T-cell (primary cell): Measurements from ENCODE around the gene RNU2-63P. TPM values are rescaled to one million over a fixed set of nuclear protein-coding genes. Genes with fewer than 3 reads are reported as not detected.

Experiments
- ATAC-seq, 4 experiments: fragments of 200-7000 bp in 3 of 4; fragments of 150-1000 bp in 1 of 4; cut with Tn5 transposase; replicated peaks in 1 of 4; 1 replicate in 3 of 4; 2 replicates in 1 of 4; pipeline ENCODE4 v1.10.0; 2021; ENCODE audit warnings: moderate library complexity in 3 of 4, mild to moderate bottlenecking in 2 of 4, moderate number of reproducible peaks in 1 of 4
- CTCF ChIA-PET, 2 donors: fragments of 300-600 bp; sonication (Branson Sonifier 250); formaldehyde crosslinking; loops; one replicate each; lab custom pipeline; 2022; ENCODE audit warnings: antibody characterized with exemption in 2 of 2; lab: Charles Lee
- POLR2A ChIA-PET, 2 donors: fragments of 300-600 bp; sonication (Branson Sonifier 250); formaldehyde crosslinking; loops; one replicate each; lab custom pipeline; 2022; ENCODE audit warnings: antibody characterized with exemption in 2 of 2; lab: Charles Lee
- DNase-seq, 35 experiments: peaks; one replicate each; pipeline versions ENCODE4 v3.0.0 to v3.0.0-alpha.2; 2013 to 2023
- H3K27ac ChIP-seq: one replicate; pipeline ENCODE4 v1.5.1; 2013; ENCODE audit warnings: low read length
- H3K27me3 ChIP-seq, 2 experiments: replicated peaks in 1 of 2; 1 replicate in 1 of 2; 2 replicates in 1 of 2; pipeline versions ENCODE4 v1.6.1 to v1.7.0; 2013; ENCODE audit warnings: low read length in 1 of 2, mixed read lengths in 1 of 2; ENCODE audit not compliant: control insufficient read depth in 2 of 2, insufficient read depth in 2 of 2; ENCODE audit errors: extremely low read depth in 1 of 2
- H3K36me3 ChIP-seq, 2 donors: 1 replicate in 1 of 2; 2 replicates in 1 of 2; pipeline versions ENCODE4 v1.6.1 to v1.7.0; 2013; ENCODE audit warnings: low read length in 1 of 2; ENCODE audit not compliant: control insufficient read depth in 2 of 2, insufficient read depth in 1 of 2; ENCODE audit errors: extremely low read depth in 1 of 2
- H3K4me1 ChIP-seq, 2 experiments: 1 replicate in 1 of 2; 2 replicates in 1 of 2; pipeline versions ENCODE4 v1.6.1 to v1.7.0; 2013; ENCODE audit warnings: low read length in 2 of 2, mixed read lengths in 1 of 2; ENCODE audit not compliant: insufficient read depth in 2 of 2, control insufficient read depth in 1 of 2; ENCODE audit errors: extremely low read depth in 1 of 2
- H3K4me3 ChIP-seq, 2 donors: 1 replicate in 1 of 2; 2 replicates in 1 of 2; pipeline versions ENCODE4 v1.5.1 to v1.7.0; 2013; ENCODE audit warnings: mild to moderate bottlenecking in 2 of 2, low read length in 1 of 2, moderate library complexity in 1 of 2; ENCODE audit not compliant: control insufficient read depth in 1 of 2; ENCODE audit errors: extremely low read depth in 1 of 2
- H3K9me3 ChIP-seq: 2 replicates; pipeline ENCODE4 v1.7.0; 2013
- H3K27ac Mint-ChIP-seq, 2 donors: one replicate each; pipeline ENCODE4 v1.8.0; 2020 to 2021; ENCODE audit warnings: mild to moderate bottlenecking in 2 of 2, mixed read lengths in 2 of 2
- H3K27me3 Mint-ChIP-seq, 2 donors: one replicate each; pipeline ENCODE4 v1.8.0; 2021 to 2022; ENCODE audit warnings: mixed read lengths in 2 of 2
- H3K36me3 Mint-ChIP-seq: one replicate; pipeline ENCODE4 v1.8.0; 2021; ENCODE audit warnings: mixed read lengths
- H3K4me1 Mint-ChIP-seq, 3 donors: one replicate each; pipeline ENCODE4 v1.8.0; 2020 to 2022; ENCODE audit warnings: mixed read lengths in 3 of 3, mild to moderate bottlenecking in 1 of 3
- H3K4me3 Mint-ChIP-seq, 3 donors: one replicate each; pipeline ENCODE4 v1.8.0; 2020 to 2022; ENCODE audit warnings: mild to moderate bottlenecking in 3 of 3, mixed read lengths in 3 of 3, moderate library complexity in 3 of 3
- H3K9me3 Mint-ChIP-seq, 3 donors: one replicate each; pipeline ENCODE4 v1.8.0; 2020 to 2022; ENCODE audit warnings: mixed read lengths in 3 of 3
- WGBS: methylation state at CpG from one replicate; pipeline ENCODE4 v1.1.5; 2013; ENCODE audit warnings: missing lambda C conversion rate; ENCODE audit not compliant: insufficient coverage; 5-methylcytosine and 5-hydroxymethylcytosine counted together
- total RNA-seq, 35 experiments: library from RNA in 6 of 35; stranded (reverse) in 6 of 35; fragments of 120-200 nt in 1 of 35; gene quantifications; one replicate each; pipeline versions ENCODE4 v1.2.1 to v1.2.4 and lab custom pipeline; 2013 to 2026

RNU2-63P gene
- total RNA-seq, 5 donors from 2014 or later (not counting 1 experiment from before 2014, with no cell fraction given) = 4.0 to 18.7 (median 13.3) TPM; not detected in 2

DNA sequence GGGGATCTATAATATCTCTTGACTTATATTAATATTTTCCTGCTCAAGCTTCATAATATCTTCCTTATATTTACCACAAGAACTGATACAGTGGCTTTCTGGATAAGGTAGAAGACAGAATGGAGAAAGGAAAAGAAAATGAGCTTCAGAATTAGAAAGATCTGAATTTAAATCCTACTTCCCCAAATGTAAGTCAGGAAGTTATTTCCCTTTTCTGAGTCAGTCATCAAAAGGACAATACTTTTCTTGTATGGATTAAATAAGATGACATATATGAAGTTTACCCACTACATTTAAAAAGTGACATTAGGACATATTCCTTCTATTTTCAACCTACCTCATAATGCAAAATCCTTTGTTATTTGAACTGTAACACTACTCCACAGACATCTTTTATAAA is 20.3 kb upstream of the RNU2-63P start:
- Histone ChIP-seq H3K9me3 (no peaks in the 10 kb centered on the region), H3K4me1 (no peaks in the 10 kb centered on the region), H3K4me3 (no peak overlapping the region), H3K27ac (no peak overlapping the region), H3K36me3 (peaks cover 0 to 28% of the 10 kb centered on the region in 2 donors), H3K27me3 (no peaks in the 10 kb centered on the region)
- Mint-ChIP-seq H3K4me3 (no peak overlapping the region), H3K27ac (no peak overlapping the region), H3K36me3 (peaks cover 51% of the 10 kb centered on the region), H3K27me3 (no peaks in the 10 kb centered on the region), H3K4me1 (peaks cover 32 to 45% (median 35%) of the 10 kb centered on the region in 3 donors), H3K9me3 (no peaks in the 10 kb centered on the region)
- DNase-seq (no peak), ATAC-seq (no peak)
- ChIA-PET CTCF (no interaction called here), POLR2A (interaction anchor here in 1 of 2 donors (0.9 kb wide), 1 partner anchor 20 kb away, joined by 4 read pairs; the partner anchor contains the start of gene RNU2-63P)

DNA sequence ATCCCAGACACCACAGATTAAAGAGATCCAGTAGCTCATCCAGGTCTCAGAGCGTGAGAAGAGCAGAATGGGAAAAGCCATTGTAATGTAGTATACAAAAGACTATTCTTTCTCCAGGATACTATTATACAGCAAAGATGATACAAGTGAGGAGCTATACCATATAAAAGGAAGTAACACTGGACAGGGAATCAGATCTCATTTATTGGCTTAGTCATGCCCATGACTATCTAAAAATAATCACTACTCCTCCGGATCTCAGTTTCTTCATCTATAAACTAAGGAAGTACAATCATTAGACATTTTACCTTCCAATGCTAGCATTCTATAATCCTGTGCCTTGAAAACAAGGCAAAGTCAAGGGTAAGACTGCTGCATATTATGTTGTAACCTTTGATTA is 19.8 kb upstream of the RNU2-63P start:
- no peak overlapping the region for H3K4me3 Mint-ChIP-seq
- no peaks in the 10 kb centered on the region for H3K9me3 ChIP-seq
- no peaks in the 10 kb centered on the region for H3K27me3 ChIP-seq
- POLR2A ChIA-PET = interaction anchor here in 1 of 2 donors (0.9 kb wide), 1 partner anchor 20 kb away, joined by 4 read pairs; the partner anchor contains the start of gene RNU2-63P
- CTCF ChIA-PET = no interaction called here
- peaks cover 30 to 42% (median 30%) of the 10 kb centered on the region in 3 donors for H3K4me1 Mint-ChIP-seq
- no peaks in the 10 kb centered on the region for H3K4me1 ChIP-seq
- H3K4me3 ChIP-seq = no peak overlapping the region
- H3K36me3 ChIP-seq = peaks cover 0 to 28% of the 10 kb centered on the region in 2 donors
- WGBS = no CpG with 5 or more reads among the region's 2 CpGs
- no peak overlapping the region for H3K27ac ChIP-seq
- no peak overlapping the region for H3K27ac Mint-ChIP-seq
- no peak for DNase-seq
- H3K27me3 Mint-ChIP-seq = no peaks in the 10 kb centered on the region
- H3K36me3 Mint-ChIP-seq = peaks cover 51% of the 10 kb centered on the region
- no peak for ATAC-seq
- H3K9me3 Mint-ChIP-seq = no peaks in the 10 kb centered on the region

DNA sequence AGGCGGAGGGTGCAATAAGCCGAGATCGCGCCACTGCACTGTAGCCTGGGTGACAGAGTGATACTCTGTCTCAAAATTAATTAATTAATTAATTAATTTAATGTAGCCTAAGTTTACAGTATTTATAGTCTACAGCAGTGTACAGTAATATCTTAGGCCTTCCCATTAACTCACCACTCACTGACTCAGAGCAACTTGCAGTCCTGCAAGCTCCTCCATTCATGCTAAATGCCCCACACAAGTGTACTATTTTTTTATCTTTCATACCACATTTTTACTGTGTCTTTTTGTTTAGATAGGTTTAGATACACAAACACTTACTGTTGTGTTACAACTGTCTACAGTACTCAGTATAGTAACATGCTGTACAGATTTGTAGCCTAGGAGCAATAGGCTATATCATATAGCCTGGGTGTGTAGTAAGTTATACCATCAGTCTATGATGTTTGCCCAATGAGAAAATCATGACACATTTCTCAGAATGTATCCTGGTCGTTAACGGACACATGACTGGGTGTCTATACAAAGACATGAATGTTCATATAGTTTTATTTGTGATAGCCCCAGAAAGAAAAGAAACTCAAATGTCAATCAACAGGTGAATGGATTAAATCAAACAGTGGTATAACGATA is 15.8 kb upstream of the RNU2-63P start:
- Histone ChIP-seq H3K4me1 (no peaks in the 10 kb centered on the region), H3K27ac (no peak overlapping the region), H3K9me3 (no peaks in the 10 kb centered on the region), H3K27me3 (no peaks in the 10 kb centered on the region), H3K36me3 (peaks cover 3 to 56% of the 10 kb centered on the region in 2 donors), H3K4me3 (no peak overlapping the region)
- H3K36me3 Mint-ChIP-seq = peaks cover 60% of the 10 kb centered on the region
- no peak overlapping the region for H3K4me3 Mint-ChIP-seq
- H3K4me1 Mint-ChIP-seq = peaks cover 18 to 26% (median 21%) of the 10 kb centered on the region in 3 donors
- no peak overlapping the region for H3K27ac Mint-ChIP-seq
- H3K9me3 Mint-ChIP-seq = no peaks in the 10 kb centered on the region
- no peak for ATAC-seq
- DNase-seq = no peak
- ChIA-PET POLR2A (no interaction called here), CTCF (no interaction called here)
- H3K27me3 Mint-ChIP-seq = no peaks in the 10 kb centered on the region
- no CpG with 5 or more reads among the region's 7 CpGs for WGBS

DNA sequence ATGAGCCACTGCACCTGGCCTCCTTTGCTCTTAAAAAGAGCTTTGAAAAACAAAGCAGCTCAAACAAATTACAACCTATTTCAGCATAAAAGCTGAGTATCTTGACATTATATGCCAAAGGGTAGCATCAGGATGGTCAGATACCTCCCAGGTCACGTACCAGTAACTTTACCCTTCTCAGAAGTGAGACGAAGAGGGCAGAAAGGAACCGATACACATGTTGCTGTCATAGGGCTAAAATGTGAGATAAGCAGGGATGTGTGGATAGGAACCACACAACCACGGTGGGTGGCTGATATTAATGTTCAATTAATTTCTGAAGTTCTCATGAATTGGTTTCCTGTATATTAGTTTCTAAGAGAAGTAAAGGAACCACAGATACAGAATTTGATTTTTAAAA is 12.6 kb upstream of the RNU2-63P start:
- ATAC-seq (no peak), DNase-seq (no peak)
- Histone ChIP-seq H3K4me3 (no peak overlapping the region), H3K27me3 (no peaks in the 10 kb centered on the region), H3K9me3 (no peaks in the 10 kb centered on the region), H3K27ac (no peak overlapping the region), H3K36me3 (peaks cover 3 to 44% of the 10 kb centered on the region in 2 donors), H3K4me1 (no peaks in the 10 kb centered on the region)
- ChIA-PET CTCF (no interaction called here), POLR2A (no interaction called here)
- Mint-ChIP-seq H3K9me3 (no peaks in the 10 kb centered on the region), H3K27ac (no peak overlapping the region), H3K4me1 (peaks cover 7 to 18% (median 15%) of the 10 kb centered on the region in 3 donors), H3K4me3 (no peak overlapping the region), H3K36me3 (peaks cover 48% of the 10 kb centered on the region), H3K27me3 (no peaks in the 10 kb centered on the region)
- whole genome bisulfite sequencing = 100% methylated on average over 1 of the region's 4 CpGs

DNA sequence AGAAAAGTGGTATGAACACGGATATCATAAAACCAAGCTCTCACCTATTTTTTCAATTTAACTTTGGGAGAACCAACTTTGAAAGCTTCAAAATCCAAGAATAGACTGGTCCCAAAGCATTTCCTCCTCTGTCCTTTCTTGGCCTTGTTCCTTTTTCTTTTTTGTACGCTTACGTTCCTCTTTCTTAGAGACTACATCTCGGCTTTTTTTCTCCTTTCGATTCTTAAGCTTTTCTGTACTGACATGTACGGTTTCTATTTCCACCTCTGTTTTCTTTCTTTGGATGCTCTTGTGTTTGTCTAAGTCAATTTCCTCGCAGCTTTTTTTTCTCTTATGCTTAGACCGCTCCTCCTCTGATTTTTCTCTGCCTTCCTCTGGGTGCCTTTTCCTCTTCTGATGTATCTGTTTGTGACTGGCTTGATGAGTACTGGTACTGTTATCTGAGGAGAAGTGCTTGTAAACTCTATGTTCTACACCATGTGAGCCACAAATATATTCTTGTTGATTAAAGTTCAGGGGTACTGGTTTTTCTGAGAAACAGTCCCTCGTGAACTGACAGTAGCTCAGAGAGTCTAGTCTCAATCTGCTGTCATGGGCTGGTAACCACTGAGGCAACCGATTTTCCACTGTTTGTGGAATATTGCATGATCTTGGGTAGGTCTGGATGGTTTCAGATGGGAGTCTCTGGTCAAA is 11.5 kb upstream of the RNU2-63P start:
- H3K4me3 Mint-ChIP-seq = peak overlapping the region in 2 of 3 donors; percentile 44 to 48
- H3K4me1 Mint-ChIP-seq = peaks cover 7 to 15% (median 14%) of the 10 kb centered on the region in 3 donors
- H3K27ac ChIP-seq = no peak overlapping the region
- peaks cover 45% of the 10 kb centered on the region for H3K36me3 Mint-ChIP-seq
- no peak overlapping the region for H3K4me3 ChIP-seq
- no peaks in the 10 kb centered on the region for H3K9me3 ChIP-seq
- H3K4me1 ChIP-seq = no peaks in the 10 kb centered on the region
- H3K27ac Mint-ChIP-seq = peak overlapping the region in 1 of 2 donors; percentile 67
- 93% methylated on average over 5 of the region's 10 CpGs for WGBS
- no peaks in the 10 kb centered on the region for H3K27me3 Mint-ChIP-seq
- no peak for DNase-seq
- H3K36me3 ChIP-seq = peaks cover 3 to 42% of the 10 kb centered on the region in 2 donors
- H3K9me3 Mint-ChIP-seq = no peaks in the 10 kb centered on the region
- CTCF ChIA-PET = interaction anchor here in 1 of 2 donors (0.6 kb wide), 1 partner anchor 129 kb away, joined by 3 read pairs; no protein-coding TSS in a partner anchor
- POLR2A ChIA-PET = no interaction called here
- peak in 2 of 4 experiments; percentile 31 to 43 for ATAC-seq
- no peaks in the 10 kb centered on the region for H3K27me3 ChIP-seq

DNA sequence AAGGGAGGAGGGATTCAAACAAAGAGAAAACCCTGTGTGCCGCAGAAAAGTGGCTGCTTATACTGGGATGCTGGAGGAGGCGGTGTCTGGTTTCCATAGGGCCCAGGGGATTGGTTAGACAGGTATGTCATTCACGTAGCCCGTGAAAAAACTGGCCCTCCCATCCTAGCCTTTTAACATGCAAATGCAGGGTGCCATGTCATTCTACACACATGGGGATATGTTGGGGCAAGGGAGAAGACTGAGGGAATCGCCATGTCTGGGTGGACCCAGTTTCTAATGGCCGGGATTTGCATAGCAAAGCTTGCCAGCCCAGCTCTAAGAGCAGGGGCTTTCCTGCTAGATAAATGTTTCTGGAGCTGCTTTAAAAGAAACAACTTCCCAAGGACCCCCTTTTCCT is 8.2 kb upstream of the RNU2-63P start:
- no peaks in the 10 kb centered on the region for H3K9me3 ChIP-seq
- no peaks in the 10 kb centered on the region for H3K4me1 ChIP-seq
- Mint-ChIP-seq H3K27me3 (no peaks in the 10 kb centered on the region), H3K4me1 (peaks cover 7 to 15% (median 14%) of the 10 kb centered on the region in 3 donors), H3K27ac (no peak overlapping the region), H3K4me3 (no peak overlapping the region), H3K9me3 (peaks cover 0 to under 1% (median 0%) of the 10 kb centered on the region in 3 donors), H3K36me3 (peaks cover 30% of the 10 kb centered on the region)
- WGBS = no CpG with 5 or more reads among the region's 6 CpGs
- ATAC-seq = no peak
- no peak overlapping the region for H3K4me3 ChIP-seq
- H3K27me3 ChIP-seq = no peaks in the 10 kb centered on the region
- no peak overlapping the region for H3K27ac ChIP-seq
- no peak for DNase-seq
- ChIA-PET CTCF (interaction anchor here in 1 of 2 donors (0.7 kb wide), 1 partner anchor 8 kb away, joined by 3 read pairs; no protein-coding TSS in a partner anchor), POLR2A (no interaction called here)
- peaks cover 3 to 21% of the 10 kb centered on the region in 2 donors for H3K36me3 ChIP-seq
